Measurements from ENCODE around the gene RABEP1. TPM values are rescaled to one million over a fixed set of nuclear protein-coding genes. Genes with fewer than 3 reads are reported as not detected.
"Not testable (repeated sequence)": the region's sequence is repeated elsewhere in the genome, so short reads cannot be mapped to it uniquely, and the experiment has no call there.

RABEP1 gene
- total RNA-seq, 2 experiments from 2014 or later: 37.6 to 40.4 TPM

- Mint-ChIP-seq H3K36me3 (ENCODE audit: low read depth) (peaks cover 38% of the 10 kb centered on the region), H3K27ac (peak within 1 kb of the TSS; percentile 99), H3K4me1 (peaks cover 46% of the 10 kb centered on the region), H3K27me3 (no peaks in the 10 kb centered on the region), H3K4me3 (peak within 1 kb of the TSS; percentile 98), H3K9me3 (no peaks in the 10 kb centered on the region)
- peak; percentile 92 for DNase-seq
- ChIA-PET CTCF (interaction anchor here (1.2 to 1.7 kb wide), 2 partner anchors 19 to 64 kb away, joined by 3 to 11 read pairs; partner anchors contain the start of gene C1QBP), POLR2A (interaction anchor here (0.6 to 1.0 kb wide), 2 partner anchors 12 to 16 kb away, joined by 3 read pairs; no protein-coding TSS in a partner anchor)
Observed at GRCh38 chr17:5419959-5420653, 138.0 kb downstream of the RABEP1 start, which contains the start of gene RPAIN. Gene RPAIN (plus strand): TSS chr17:5420182. CDS start chr17:5420211, 29 bp downstream.

- Mint-ChIP-seq H3K27me3 (no peaks in the 10 kb centered on the region), H3K36me3 (ENCODE audit: low read depth) (peaks cover 46% of the 10 kb centered on the region), H3K9me3 (no peaks in the 10 kb centered on the region), H3K4me3 (no peak overlapping the region), H3K27ac (peak overlapping the region; percentile 46), H3K4me1 (peaks cover 40% of the 10 kb centered on the region)
- POLR2A ChIA-PET: no interaction called here
- CTCF ChIA-PET: interaction anchor here (0.8 to 2.3 kb wide), 2 partner anchors 8 to 16 kb away, joined by 3 to 11 read pairs; partner anchors contain the start of gene C1QBP
- DNase-seq: no peak
Observed at GRCh38 chr17:5422505-5422904, 140.4 kb downstream of the RABEP1 start.

GRCh38 chr17:5424909-5425308 lies 142.8 kb downstream of the RABEP1 start:
- H3K36me3 Mint-ChIP-seq (ENCODE audit: low read depth): peaks cover 52% of the 10 kb centered on the region
- no peak for DNase-seq
- no peak overlapping the region for H3K4me3 Mint-ChIP-seq
- H3K4me1 Mint-ChIP-seq: peaks cover 34% of the 10 kb centered on the region
- ChIA-PET CTCF (interaction anchor here (0.7 to 3.7 kb wide), 3 partner anchors 8 to 127 kb away, joined by 3 to 17 read pairs (median 4); partner anchors contain the start of gene C1QBP), POLR2A (no interaction called here)
- H3K9me3 Mint-ChIP-seq: no peaks in the 10 kb centered on the region
- H3K27ac Mint-ChIP-seq: no peak overlapping the region
- no peaks in the 10 kb centered on the region for H3K27me3 Mint-ChIP-seq

- no peaks in the 10 kb centered on the region for H3K9me3 Mint-ChIP-seq
- peaks cover 56% of the 10 kb centered on the region for H3K36me3 Mint-ChIP-seq (ENCODE audit: low read depth)
- no peaks in the 10 kb centered on the region for H3K27me3 Mint-ChIP-seq
- no peak overlapping the region for H3K27ac Mint-ChIP-seq
- H3K4me1 Mint-ChIP-seq: peaks cover 29% of the 10 kb centered on the region
- DNase-seq: no peak
- CTCF ChIA-PET: interaction anchor here (0.9 to 3.7 kb wide), 2 partner anchors 14 to 428 kb away, joined by 3 to 17 read pairs; partner anchors contain the start of genes C1QBP, INCA1 and KIF1C
- H3K4me3 Mint-ChIP-seq: no peak overlapping the region
- POLR2A ChIA-PET: no interaction called here
Observed at GRCh38 chr17:5425826-5426225, 143.7 kb downstream of the RABEP1 start.

- H3K4me3 Mint-ChIP-seq: no peak overlapping the region
- peaks cover 9% of the 10 kb centered on the region for H3K4me1 Mint-ChIP-seq
- no peaks in the 10 kb centered on the region for H3K9me3 Mint-ChIP-seq
- peaks cover 64% of the 10 kb centered on the region for H3K36me3 Mint-ChIP-seq (ENCODE audit: low read depth)
- ChIA-PET CTCF (interaction anchor here (0.6 to 1.9 kb wide), 3 partner anchors 10 to 356 kb away, joined by 3 to 13 read pairs (median 5); partner anchors contain the start of gene C1QBP), POLR2A (no interaction called here)
- peak overlapping the region; percentile 26 for H3K27ac Mint-ChIP-seq
- DNase-seq: no peak
- H3K27me3 Mint-ChIP-seq: no peaks in the 10 kb centered on the region
Observed at GRCh38 chr17:5429191-5429887, 147.3 kb downstream of the RABEP1 start.

GRCh38 chr17:5430413-5430999 lies 148.4 kb downstream of the RABEP1 start:
- DNase-seq: no peak
- ChIA-PET POLR2A (no interaction called here), CTCF (interaction anchor here (0.6 to 1.9 kb wide), 4 partner anchors 8 to 379 kb away, joined by 3 to 13 read pairs (median 4); partner anchors contain the start of gene C1QBP)
- Mint-ChIP-seq H3K27me3 (no peaks in the 10 kb centered on the region), H3K36me3 (ENCODE audit: low read depth) (peaks cover 60% of the 10 kb centered on the region), H3K9me3 (no peaks in the 10 kb centered on the region), H3K4me3 (no peak overlapping the region), H3K27ac (no peak overlapping the region), H3K4me1 (peaks cover 13% of the 10 kb centered on the region)

GRCh38 chr17:5431234-5431633 lies 149.2 kb downstream of the RABEP1 start:
- H3K9me3 Mint-ChIP-seq, H3K27ac Mint-ChIP-seq, DNase-seq, POLR2A ChIA-PET, H3K4me3 Mint-ChIP-seq, H3K27me3 Mint-ChIP-seq: not testable (repeated sequence)
- CTCF ChIA-PET: interaction anchor here (0.6 to 1.3 kb wide), 3 partner anchors 8 to 380 kb away, joined by 3 to 4 read pairs (median 3); no protein-coding TSS in a partner anchor
- Mint-ChIP-seq H3K4me1 (peaks cover 17% of the 10 kb centered on the region), H3K36me3 (ENCODE audit: low read depth) (peaks cover 58% of the 10 kb centered on the region)

GRCh38 chr17:5431949-5432556 lies 150.0 kb downstream of the RABEP1 start:
- ChIA-PET CTCF (no interaction called here), POLR2A (interaction anchor here (0.6 kb wide), 1 partner anchor 12 kb away, joined by 3 read pairs; the partner anchor contains the start of gene RPAIN)
- Mint-ChIP-seq H3K27ac (no peak overlapping the region), H3K9me3 (no peaks in the 10 kb centered on the region), H3K4me3 (no peak overlapping the region), H3K36me3 (ENCODE audit: low read depth) (peaks cover 64% of the 10 kb centered on the region), H3K27me3 (no peaks in the 10 kb centered on the region), H3K4me1 (peaks cover 25% of the 10 kb centered on the region)
- no peak for DNase-seq

- Mint-ChIP-seq H3K4me3 (no peak overlapping the region), H3K27me3 (no peaks in the 10 kb centered on the region), H3K27ac (no peak overlapping the region), H3K4me1 (peaks cover 45% of the 10 kb centered on the region), H3K9me3 (no peaks in the 10 kb centered on the region), H3K36me3 (ENCODE audit: low read depth) (peaks cover 63% of the 10 kb centered on the region)
- ChIA-PET CTCF (no interaction called here), POLR2A (no interaction called here)
- no peak for DNase-seq
Observed at GRCh38 chr17:5434984-5435383, 152.9 kb downstream of the RABEP1 start.

Other genes with a start within 250 kb of the RABEP1 start
- gene SLC52A1, start 246.9 kb upstream of the RABEP1 start, total RNA-seq: under 1 TPM; 0.48 to 0.82 TPM
- gene ZFP3, start 203.8 kb upstream of the RABEP1 start, total RNA-seq: 1 to 10 TPM; 6.5 to 7.5 TPM
- 10 to 100 TPM in 1 of 2 experiments, 1 to 10 TPM in 1; 9.3 to 12.0 TPM for gene ZNF232, start 170.4 kb upstream of the RABEP1 start, total RNA-seq
- under 1 TPM; 0.05 to 0.06 TPM for gene USP6, start 166.3 kb upstream of the RABEP1 start, total RNA-seq
- 10 to 100 TPM; 11.3 to 11.6 TPM for gene ZNF594, start 90.4 kb upstream of the RABEP1 start, total RNA-seq
- not detected for gene SCIMP, start 47.4 kb upstream of the RABEP1 start, total RNA-seq
- 100 to 1,000 TPM in 1 of 2 experiments, 10 to 100 TPM in 1; 83.4 to 109 TPM for gene NUP88, start 137.4 kb downstream of the RABEP1 start, total RNA-seq
- gene RPAIN, start 137.9 kb downstream of the RABEP1 start, total RNA-seq: 10 to 100 TPM; 43.1 to 52.0 TPM
- 100 to 1,000 TPM; 156 to 157 TPM for gene C1QBP, start 156.9 kb downstream of the RABEP1 start, total RNA-seq
- gene DHX33, start 186.7 kb downstream of the RABEP1 start, total RNA-seq: 10 to 100 TPM; 14.3 to 18.5 TPM
- gene DERL2, start 203.9 kb downstream of the RABEP1 start, total RNA-seq: 10 to 100 TPM; 70.3 to 85.1 TPM
- 10 to 100 TPM; 33.1 to 39.8 TPM for gene MIS12, start 204.3 kb downstream of the RABEP1 start, total RNA-seq